Panc1 (cell line): ENCODE data around the gene KRTAP2-3.

Experiments used
- POLR2AphosphoS5 ChIP-seq: IDR thresholded peaks from 2 replicates; pipeline ENCODE4 v1.6.1; 2012; ENCODE audit warnings: mild to moderate bottlenecking, low read depth, low read length, moderate library complexity
- SIN3A ChIP-seq: IDR thresholded peaks from 2 replicates; pipeline ENCODE4 v1.6.1; 2012; ENCODE audit warnings: low read depth, mild to moderate bottlenecking, low read length, moderate library complexity, borderline replicate concordance; ENCODE audit not compliant: insufficient read depth
- TF ChIP-seq, protein P1 (sequence below), 2 experiments: IDR thresholded peaks; 2 replicates each; pipeline ENCODE4 v1.6.1; 2011 to 2012; ENCODE audit warnings: low read depth in 2 of 2, control low read depth in 1 of 2, low read length in 1 of 2, mild to moderate bottlenecking in 1 of 2, moderate library complexity in 1 of 2; ENCODE audit not compliant: insufficient read depth in 1 of 2
- TF ChIP-seq, protein P2 (sequence below): fragments of 450-650 bp; IDR thresholded peaks from 2 replicates; pipeline ENCODE4 v1.5.1; 2017; ENCODE audit warnings: mild to moderate bottlenecking

GRCh38 chr17:41060052-41060604, at the start of gene KRTAP2-3:
- TF ChIP-seq, protein P1, sequence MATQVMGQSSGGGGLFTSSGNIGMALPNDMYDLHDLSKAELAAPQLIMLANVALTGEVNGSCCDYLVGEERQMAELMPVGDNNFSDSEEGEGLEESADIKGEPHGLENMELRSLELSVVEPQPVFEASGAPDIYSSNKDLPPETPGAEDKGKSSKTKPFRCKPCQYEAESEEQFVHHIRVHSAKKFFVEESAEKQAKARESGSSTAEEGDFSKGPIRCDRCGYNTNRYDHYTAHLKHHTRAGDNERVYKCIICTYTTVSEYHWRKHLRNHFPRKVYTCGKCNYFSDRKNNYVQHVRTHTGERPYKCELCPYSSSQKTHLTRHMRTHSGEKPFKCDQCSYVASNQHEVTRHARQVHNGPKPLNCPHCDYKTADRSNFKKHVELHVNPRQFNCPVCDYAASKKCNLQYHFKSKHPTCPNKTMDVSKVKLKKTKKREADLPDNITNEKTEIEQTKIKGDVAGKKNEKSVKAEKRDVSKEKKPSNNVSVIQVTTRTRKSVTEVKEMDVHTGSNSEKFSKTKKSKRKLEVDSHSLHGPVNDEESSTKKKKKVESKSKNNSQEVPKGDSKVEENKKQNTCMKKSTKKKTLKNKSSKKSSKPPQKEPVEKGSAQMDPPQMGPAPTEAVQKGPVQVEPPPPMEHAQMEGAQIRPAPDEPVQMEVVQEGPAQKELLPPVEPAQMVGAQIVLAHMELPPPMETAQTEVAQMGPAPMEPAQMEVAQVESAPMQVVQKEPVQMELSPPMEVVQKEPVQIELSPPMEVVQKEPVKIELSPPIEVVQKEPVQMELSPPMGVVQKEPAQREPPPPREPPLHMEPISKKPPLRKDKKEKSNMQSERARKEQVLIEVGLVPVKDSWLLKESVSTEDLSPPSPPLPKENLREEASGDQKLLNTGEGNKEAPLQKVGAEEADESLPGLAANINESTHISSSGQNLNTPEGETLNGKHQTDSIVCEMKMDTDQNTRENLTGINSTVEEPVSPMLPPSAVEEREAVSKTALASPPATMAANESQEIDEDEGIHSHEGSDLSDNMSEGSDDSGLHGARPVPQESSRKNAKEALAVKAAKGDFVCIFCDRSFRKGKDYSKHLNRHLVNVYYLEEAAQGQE (IDR thresholded peaks at IDR 0.05; ENCODE audit: insufficient read depth in 1 of 2, low read depth in 2 of 2, low read length in 1 of 2): no peak
- TF ChIP-seq POLR2AphosphoS5 (no peak), SIN3A (no peak)
- TF ChIP-seq, protein P2, sequence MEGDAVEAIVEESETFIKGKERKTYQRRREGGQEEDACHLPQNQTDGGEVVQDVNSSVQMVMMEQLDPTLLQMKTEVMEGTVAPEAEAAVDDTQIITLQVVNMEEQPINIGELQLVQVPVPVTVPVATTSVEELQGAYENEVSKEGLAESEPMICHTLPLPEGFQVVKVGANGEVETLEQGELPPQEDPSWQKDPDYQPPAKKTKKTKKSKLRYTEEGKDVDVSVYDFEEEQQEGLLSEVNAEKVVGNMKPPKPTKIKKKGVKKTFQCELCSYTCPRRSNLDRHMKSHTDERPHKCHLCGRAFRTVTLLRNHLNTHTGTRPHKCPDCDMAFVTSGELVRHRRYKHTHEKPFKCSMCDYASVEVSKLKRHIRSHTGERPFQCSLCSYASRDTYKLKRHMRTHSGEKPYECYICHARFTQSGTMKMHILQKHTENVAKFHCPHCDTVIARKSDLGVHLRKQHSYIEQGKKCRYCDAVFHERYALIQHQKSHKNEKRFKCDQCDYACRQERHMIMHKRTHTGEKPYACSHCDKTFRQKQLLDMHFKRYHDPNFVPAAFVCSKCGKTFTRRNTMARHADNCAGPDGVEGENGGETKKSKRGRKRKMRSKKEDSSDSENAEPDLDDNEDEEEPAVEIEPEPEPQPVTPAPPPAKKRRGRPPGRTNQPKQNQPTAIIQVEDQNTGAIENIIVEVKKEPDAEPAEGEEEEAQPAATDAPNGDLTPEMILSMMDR: no peak
